ENCODE results near the gene XPO4.

DNA sequence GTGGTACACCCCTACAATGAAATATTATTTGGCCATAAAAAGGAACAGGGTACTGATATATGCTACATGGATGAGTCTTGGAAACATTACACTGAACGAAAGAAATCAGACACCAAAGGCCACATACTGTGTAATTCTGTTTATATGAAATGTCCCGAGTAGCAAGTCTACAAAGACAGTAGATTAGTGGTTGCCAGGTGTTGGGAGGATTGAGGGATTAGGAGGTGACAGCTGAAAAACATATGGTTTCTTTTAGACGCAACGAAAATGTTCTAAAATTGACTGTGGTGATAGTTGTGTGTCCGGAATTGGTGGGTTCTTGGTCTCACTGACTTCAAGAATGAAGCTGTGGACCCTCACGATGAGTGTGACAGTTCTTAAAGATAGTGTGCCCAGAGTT is 163.9 kb downstream of the XPO4 start:
- TF ChIP-seq, protein P1, sequence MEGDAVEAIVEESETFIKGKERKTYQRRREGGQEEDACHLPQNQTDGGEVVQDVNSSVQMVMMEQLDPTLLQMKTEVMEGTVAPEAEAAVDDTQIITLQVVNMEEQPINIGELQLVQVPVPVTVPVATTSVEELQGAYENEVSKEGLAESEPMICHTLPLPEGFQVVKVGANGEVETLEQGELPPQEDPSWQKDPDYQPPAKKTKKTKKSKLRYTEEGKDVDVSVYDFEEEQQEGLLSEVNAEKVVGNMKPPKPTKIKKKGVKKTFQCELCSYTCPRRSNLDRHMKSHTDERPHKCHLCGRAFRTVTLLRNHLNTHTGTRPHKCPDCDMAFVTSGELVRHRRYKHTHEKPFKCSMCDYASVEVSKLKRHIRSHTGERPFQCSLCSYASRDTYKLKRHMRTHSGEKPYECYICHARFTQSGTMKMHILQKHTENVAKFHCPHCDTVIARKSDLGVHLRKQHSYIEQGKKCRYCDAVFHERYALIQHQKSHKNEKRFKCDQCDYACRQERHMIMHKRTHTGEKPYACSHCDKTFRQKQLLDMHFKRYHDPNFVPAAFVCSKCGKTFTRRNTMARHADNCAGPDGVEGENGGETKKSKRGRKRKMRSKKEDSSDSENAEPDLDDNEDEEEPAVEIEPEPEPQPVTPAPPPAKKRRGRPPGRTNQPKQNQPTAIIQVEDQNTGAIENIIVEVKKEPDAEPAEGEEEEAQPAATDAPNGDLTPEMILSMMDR (IDR thresholded peaks at IDR 0.05) = no peak
- no peak for TF ChIP-seq POLR2A (IDR thresholded peaks at IDR 0.05)

Data from body of pancreas (tissue), 4 donors.